Epithelial cell of esophagus (primary cell): Measurements from ENCODE around the gene SLC25A13.

Source experiments
- DNase-seq: peaks from one replicate; pipeline ENCODE4 v3.0.0; 2010; ENCODE audit warnings: low read depth
- H3K4me3 ChIP-seq: 2 replicates; pipeline ENCODE4 v1.5.1; 2011; ENCODE audit warnings: mild to moderate bottlenecking, low read length, control low read depth
- CTCF ChIP-seq: IDR thresholded peaks from 2 replicates; pipeline ENCODE4 v1.5.1; 2011; ENCODE audit warnings: low read depth, mild to moderate bottlenecking, low read length, control low read depth, inconsistent platforms; ENCODE audit not compliant: insufficient read depth; ENCODE audit errors: missing control alignments

Gene SLC25A13

GRCh38 chr7:96306385-96307125, 15.3 kb downstream of the SLC25A13 start:
- DNase-seq, result no peak
- TF ChIP-seq CTCF, result no peak

GRCh38 chr7:96305915-96306314, 16.0 kb downstream of the SLC25A13 start:
- DNase-seq, result no peak
- no peak overlapping the region for H3K4me3 ChIP-seq
- no peak for TF ChIP-seq CTCF

More at GRCh38 chr7:96306385-96307125, 15.3 kb downstream of the SLC25A13 start:
- H3K4me3 ChIP-seq, result no peak overlapping the region

GRCh38 chr7:96304573-96304972, 17.3 kb downstream of the SLC25A13 start:
- no peak for TF ChIP-seq CTCF
- peak; percentile 76 for DNase-seq

DNA sequence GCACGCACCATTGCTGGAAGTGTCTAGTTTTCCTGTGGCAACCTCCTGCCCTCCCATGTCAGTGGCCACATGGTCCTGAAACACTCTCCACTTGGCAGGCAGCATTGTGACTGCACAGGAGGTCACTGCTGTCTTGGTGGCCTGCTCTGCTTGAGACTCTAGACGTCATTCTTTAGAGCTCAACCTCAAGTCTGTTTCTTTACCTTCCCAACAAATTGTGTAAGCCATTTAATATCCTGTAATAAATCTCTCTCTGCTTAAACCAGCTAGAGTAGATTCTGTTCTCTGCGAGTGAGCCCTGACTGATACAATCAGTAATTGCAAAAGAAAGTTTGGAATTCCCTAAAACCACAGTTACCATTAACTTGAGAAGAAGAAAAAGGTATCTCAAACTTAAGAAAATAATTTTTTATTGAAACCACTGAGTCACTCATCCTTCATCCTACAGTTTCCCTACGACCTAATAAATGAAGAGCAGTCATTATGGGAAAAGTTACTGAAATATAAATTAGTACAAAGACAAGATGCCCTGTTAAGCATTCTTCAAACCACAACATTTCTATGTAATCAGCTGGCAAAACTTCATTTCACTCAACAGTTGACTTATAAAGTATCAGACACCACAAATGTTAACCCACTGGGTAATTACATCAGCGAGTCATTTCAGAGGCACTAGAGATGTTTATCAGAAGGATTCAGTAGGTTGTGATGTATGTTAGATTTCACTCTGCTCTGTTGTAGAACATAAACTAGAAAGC, 18.0 kb downstream of the SLC25A13 start:
- TF ChIP-seq CTCF, result no peak
- no peak overlapping the region for H3K4me3 ChIP-seq
- peak; percentile 61 for DNase-seq

More at GRCh38 chr7:96304573-96304972, 17.3 kb downstream of the SLC25A13 start:
- no peak overlapping the region for H3K4me3 ChIP-seq

- DNase-seq, result peak; percentile 84
- H3K4me3 ChIP-seq, result no peak overlapping the region
- no peak for TF ChIP-seq CTCF
These were observed 18.7 kb downstream of the SLC25A13 start for GRCh38 chr7:96303105-96303685.

DNA sequence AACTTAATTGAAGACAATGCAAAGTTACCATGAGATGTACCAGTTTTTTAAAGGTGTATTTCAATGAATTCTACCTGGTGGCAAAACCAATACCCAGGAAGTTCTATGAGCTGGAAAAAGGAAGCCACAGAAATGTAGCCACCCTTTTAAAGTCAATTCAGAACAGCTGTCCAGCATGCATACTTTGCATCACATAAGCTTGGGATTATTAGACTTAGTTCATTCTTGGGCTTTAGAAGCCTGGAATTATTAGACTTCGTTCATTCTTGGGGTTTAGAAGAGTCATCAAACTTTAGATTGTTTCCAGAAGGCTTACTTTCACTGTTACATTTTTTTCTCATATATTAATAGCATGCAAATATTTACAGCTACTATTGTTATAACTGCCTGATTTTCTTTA, 20.9 kb downstream of the SLC25A13 start:
- no peak overlapping the region for H3K4me3 ChIP-seq
- TF ChIP-seq CTCF, result no peak
- DNase-seq, result no peak
